Measurements from ENCODE around the gene DTX3L. TPM values are rescaled to one million over a fixed set of nuclear protein-coding genes. Genes with fewer than 3 reads are reported as not detected.

The DTX3L gene
- total RNA-seq, 1 donor from 2014 or later, result 16.6 TPM

- DNase-seq (ENCODE audit: low spot score), result no peak
- Mint-ChIP-seq H3K27me3 (ENCODE audit: low read depth) (no peaks in the 10 kb centered on the region), H3K9me3 (ENCODE audit: low read depth) (no peaks in the 10 kb centered on the region), H3K27ac (ENCODE audit: unreplicated experiment) (no peak overlapping the region), H3K4me1 (ENCODE audit: low read depth) (no peaks in the 10 kb centered on the region), H3K4me3 (ENCODE audit: unreplicated experiment) (no peak overlapping the region), H3K36me3 (ENCODE audit: low read depth) (no peaks in the 10 kb centered on the region)
- no peak for TF ChIP-seq CTCF (IDR thresholded peaks at IDR 0.05)
Measured at GRCh38 chr3:122520861-122521260, 43.3 kb upstream of the DTX3L start.

GRCh38 chr3:122523317-122523716, 40.8 kb upstream of the DTX3L start:
- no peaks in the 10 kb centered on the region for H3K36me3 Mint-ChIP-seq (ENCODE audit: low read depth)
- no peak for DNase-seq (ENCODE audit: low spot score)

GRCh38 chr3:122530164-122530563, 34.0 kb upstream of the DTX3L start:
- Mint-ChIP-seq H3K4me3 (ENCODE audit: unreplicated experiment) (no peak overlapping the region), H3K27me3 (ENCODE audit: low read depth) (no peaks in the 10 kb centered on the region), H3K27ac (ENCODE audit: unreplicated experiment) (no peak overlapping the region), H3K9me3 (ENCODE audit: low read depth) (no peaks in the 10 kb centered on the region), H3K4me1 (ENCODE audit: low read depth) (peaks cover 5% of the 10 kb centered on the region), H3K36me3 (ENCODE audit: low read depth) (peaks cover 19% of the 10 kb centered on the region)
- no peak for TF ChIP-seq CTCF (IDR thresholded peaks at IDR 0.05)
- no peak for DNase-seq (ENCODE audit: low spot score)

More at GRCh38 chr3:122523317-122523716, 40.8 kb upstream of the DTX3L start:
- H3K27ac Mint-ChIP-seq (ENCODE audit: unreplicated experiment), result no peak overlapping the region
- TF ChIP-seq CTCF (IDR thresholded peaks at IDR 0.05), result no peak
- no peak overlapping the region for H3K4me3 Mint-ChIP-seq (ENCODE audit: unreplicated experiment)
- H3K9me3 Mint-ChIP-seq (ENCODE audit: low read depth), result no peaks in the 10 kb centered on the region
- no peaks in the 10 kb centered on the region for H3K27me3 Mint-ChIP-seq (ENCODE audit: low read depth)
- H3K4me1 Mint-ChIP-seq (ENCODE audit: low read depth), result no peaks in the 10 kb centered on the region

- no peak for TF ChIP-seq CTCF (IDR thresholded peaks at IDR 0.05)
- Mint-ChIP-seq H3K9me3 (ENCODE audit: low read depth) (no peaks in the 10 kb centered on the region), H3K4me1 (ENCODE audit: low read depth) (peaks cover 5% of the 10 kb centered on the region), H3K4me3 (ENCODE audit: unreplicated experiment) (no peak overlapping the region), H3K36me3 (ENCODE audit: low read depth) (peaks cover 27% of the 10 kb centered on the region), H3K27ac (ENCODE audit: unreplicated experiment) (no peak overlapping the region), H3K27me3 (ENCODE audit: low read depth) (no peaks in the 10 kb centered on the region)
- DNase-seq (ENCODE audit: low spot score), result no peak
Measured at GRCh38 chr3:122533480-122533879, 30.7 kb upstream of the DTX3L start.

- no peak overlapping the region for H3K27ac Mint-ChIP-seq (ENCODE audit: unreplicated experiment)
- H3K4me1 Mint-ChIP-seq (ENCODE audit: low read depth), result peaks cover 5% of the 10 kb centered on the region
- DNase-seq (ENCODE audit: low spot score), result no peak
- H3K9me3 Mint-ChIP-seq (ENCODE audit: low read depth), result no peaks in the 10 kb centered on the region
- H3K36me3 Mint-ChIP-seq (ENCODE audit: low read depth), result peaks cover 29% of the 10 kb centered on the region
- no peak overlapping the region for H3K4me3 Mint-ChIP-seq (ENCODE audit: unreplicated experiment)
- TF ChIP-seq CTCF (IDR thresholded peaks at IDR 0.05), result no peak
- no peaks in the 10 kb centered on the region for H3K27me3 Mint-ChIP-seq (ENCODE audit: low read depth)
Measured at GRCh38 chr3:122533931-122534334, 30.2 kb upstream of the DTX3L start.

All from chondrocyte (in vitro differentiated cells).